NCI-H1092 treated with DMSO at 0.1 percent for 48 hours (cell line): Measurements from ENCODE around the gene RNF213.
"Not testable (repeated sequence)": the region's sequence is repeated elsewhere in the genome, so short reads cannot be mapped to it uniquely, and the experiment has no call there.

Source experiments
- DNase-seq: peaks from one replicate; lab custom pipeline; 2025; lab: John Stamatoyannopoulos, UW

Gene RNF213

GRCh38 chr17:80319999-80320344, 59.3 kb downstream of the RNF213 start:
- no peak for DNase-seq

DNA sequence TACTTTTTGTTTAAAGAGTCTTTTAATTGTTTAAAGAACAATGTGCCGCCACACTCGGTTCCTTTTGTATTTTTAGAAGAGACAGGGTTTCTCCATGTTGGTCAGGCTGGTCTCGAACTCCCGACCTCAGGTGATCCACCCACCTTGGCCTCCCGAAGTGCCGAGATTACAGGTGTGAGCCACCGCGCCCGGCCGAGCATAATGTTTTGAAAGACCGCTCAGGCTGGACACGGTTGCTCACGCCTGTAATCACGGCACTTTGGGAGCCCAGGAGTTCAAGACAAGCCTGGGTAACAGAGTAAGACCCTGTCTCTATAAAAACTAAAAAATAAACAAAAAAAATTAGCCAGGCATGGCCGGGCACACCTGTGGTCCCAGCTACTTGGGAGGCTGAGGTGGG, 59.8 kb downstream of the RNF213 start:
- no peak for DNase-seq

DNA sequence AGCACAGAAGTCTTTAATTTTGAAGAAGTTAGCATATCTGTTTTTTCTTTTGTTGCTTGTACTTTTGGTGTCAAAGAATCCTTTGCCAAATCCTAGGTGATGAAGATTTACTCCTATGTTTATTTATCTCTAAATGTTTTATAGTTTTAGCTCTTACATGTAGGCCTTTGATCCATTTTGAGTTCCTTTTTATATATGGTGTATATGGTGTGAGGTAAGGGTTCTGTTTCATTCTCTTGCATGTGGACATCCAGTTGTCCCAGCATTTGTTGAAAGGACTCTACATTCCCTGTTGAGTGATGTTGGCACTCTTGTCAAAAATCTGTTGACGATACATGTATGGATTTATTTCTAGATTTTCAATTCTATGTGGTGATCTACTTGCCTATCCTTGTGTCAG, 62.2 kb downstream of the RNF213 start:
- DNase-seq = no peak

GRCh38 chr17:80323982-80324381, 63.3 kb downstream of the RNF213 start:
- no peak for DNase-seq

DNA sequence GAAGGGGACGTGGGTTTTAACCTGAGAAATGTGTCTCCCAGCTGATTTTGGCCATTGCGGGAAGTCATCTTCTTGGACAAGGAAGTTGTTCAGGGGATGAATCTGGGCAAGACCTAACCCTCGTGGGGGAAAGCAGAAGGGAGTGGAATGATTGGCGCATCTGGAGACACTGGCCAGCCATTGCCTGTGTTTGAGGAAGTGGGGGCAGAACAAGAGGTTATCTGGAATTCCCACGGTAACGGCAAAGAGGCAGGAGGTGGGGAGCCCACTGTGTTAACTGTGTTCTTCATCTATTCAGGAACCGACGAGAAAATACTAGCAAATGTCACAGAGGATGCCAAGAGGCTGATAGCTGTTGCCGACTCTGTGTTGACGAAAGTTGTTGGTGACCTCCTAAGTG, 66.9 kb downstream of the RNF213 start:
- DNase-seq = no peak

GRCh38 chr17:80328634-80329380, 68.2 kb downstream of the RNF213 start:
- no peak for DNase-seq

DNA sequence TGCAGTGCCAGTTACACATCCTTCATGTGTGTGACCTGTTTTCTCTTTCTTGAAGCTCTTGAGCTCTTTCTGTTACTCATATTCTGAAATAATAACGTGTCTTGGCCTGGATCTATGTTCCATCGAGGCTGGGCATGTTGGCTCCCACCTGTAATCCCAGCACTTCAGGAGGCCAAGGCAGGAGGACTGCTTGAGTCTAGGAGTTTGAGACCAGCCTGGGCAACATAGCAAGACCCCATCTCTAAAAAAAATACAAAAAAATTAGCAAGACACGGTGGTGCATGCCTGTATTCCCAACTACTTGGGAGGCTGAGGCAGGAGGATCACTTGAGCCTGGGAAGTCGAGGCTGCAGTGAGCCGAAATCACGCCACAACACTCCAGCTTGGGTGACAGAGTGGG, 68.8 kb downstream of the RNF213 start:
- DNase-seq = not testable (repeated sequence)

GRCh38 chr17:80330276-80330675, 69.6 kb downstream of the RNF213 start:
- DNase-seq = no peak

DNA sequence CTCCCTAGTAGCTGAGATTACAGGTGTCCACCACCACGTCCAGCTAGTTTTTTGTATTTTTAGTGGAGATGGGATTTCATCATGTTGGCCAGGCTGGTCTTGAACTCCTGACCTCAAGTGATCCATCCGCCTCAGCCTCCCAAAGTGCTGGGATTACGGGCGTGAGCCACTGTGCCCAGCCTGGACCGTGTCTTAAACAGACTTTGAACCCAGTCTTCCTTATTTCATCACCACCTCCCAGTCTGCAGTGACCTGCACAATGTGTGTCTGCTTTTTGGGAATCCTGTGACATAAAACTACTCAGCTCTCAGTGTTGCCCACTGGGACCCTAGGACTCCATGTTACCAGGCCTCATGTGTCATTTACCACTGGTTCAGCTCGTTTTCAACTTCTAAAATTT, 70.3 kb downstream of the RNF213 start:
- not testable (repeated sequence) for DNase-seq

- DNase-seq = no peak
Observed at GRCh38 chr17:80331820-80332219, 71.2 kb downstream of the RNF213 start.

- DNase-seq = no peak
Observed at GRCh38 chr17:80337195-80337895, 76.7 kb downstream of the RNF213 start.

DNA sequence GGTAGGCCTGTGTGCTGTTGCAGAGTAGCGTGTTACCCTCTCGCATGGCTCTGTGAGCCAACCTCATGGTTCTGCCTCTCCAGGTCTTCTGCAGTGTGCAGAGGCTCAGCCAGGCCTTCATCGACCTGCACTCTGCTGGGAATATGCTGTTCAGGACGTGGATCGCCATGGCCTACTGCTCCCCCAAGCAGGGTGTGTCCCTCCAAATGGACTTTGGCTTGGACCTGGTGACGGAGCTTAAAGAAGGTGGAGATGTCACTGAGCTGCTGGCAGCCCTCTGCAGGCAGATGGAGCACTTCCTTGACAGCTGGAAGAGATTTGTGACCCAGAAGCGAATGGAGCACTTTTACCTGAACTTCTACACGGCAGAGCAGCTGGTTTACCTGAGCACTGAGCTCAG, 78.5 kb downstream of the RNF213 start:
- DNase-seq = no peak

- DNase-seq = no peak
Observed at GRCh38 chr17:80339731-80340456, 79.2 kb downstream of the RNF213 start.

DNA sequence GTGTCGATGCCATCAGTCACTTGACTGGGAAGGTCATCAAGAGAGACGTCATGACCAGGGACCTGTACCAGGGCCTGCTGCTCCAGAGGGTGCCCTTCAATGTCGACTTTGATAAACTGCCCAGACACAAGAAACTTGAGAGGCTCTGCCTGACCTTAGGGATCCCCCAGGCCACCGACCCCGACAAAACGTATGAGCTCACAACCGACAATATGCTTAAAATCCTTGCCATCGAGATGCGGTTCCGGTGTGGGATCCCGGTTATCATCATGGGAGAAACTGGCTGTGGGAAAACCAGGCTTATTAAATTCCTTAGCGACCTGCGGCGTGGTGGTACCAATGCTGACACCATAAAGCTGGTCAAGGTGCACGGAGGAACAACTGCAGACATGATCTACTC, 84.7 kb downstream of the RNF213 start:
- DNase-seq = no peak

- no peak for DNase-seq
Observed at GRCh38 chr17:80345841-80346497, 85.3 kb downstream of the RNF213 start.

- DNase-seq = no peak
Observed at GRCh38 chr17:80346498-80347275, 86.0 kb downstream of the RNF213 start.

DNA sequence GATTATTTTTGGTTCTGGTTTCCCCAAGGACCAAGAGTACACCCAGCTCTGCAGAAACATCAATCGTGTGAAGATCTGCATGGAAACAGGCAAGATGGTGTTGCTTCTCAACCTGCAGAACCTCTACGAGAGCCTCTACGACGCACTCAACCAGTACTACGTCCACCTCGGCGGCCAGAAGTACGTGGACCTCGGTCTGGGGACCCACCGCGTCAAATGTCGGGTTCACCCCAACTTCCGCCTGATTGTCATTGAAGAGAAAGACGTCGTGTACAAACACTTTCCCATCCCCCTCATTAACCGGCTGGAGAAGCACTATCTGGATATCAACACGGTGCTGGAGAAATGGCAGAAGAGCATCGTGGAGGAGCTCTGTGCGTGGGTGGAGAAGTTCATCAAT, 86.9 kb downstream of the RNF213 start:
- DNase-seq = no peak

DNA sequence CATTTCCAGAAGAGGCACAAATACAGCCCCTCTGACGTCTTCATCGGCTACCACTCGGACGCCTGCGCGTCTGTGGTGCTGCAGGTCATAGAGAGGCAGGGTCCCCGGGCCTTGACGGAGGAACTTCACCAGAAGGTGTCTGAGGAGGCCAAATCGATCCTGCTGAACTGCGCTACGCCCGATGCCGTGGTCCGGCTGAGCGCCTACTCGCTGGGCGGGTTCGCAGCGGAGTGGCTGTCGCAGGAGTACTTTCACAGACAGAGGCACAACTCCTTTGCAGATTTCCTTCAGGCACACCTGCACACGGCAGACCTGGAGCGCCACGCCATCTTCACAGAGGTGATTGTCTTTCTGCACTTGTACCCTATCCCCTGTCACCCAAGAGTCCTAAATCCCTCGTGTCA, 87.3 kb downstream of the RNF213 start:
- DNase-seq = no peak

DNA sequence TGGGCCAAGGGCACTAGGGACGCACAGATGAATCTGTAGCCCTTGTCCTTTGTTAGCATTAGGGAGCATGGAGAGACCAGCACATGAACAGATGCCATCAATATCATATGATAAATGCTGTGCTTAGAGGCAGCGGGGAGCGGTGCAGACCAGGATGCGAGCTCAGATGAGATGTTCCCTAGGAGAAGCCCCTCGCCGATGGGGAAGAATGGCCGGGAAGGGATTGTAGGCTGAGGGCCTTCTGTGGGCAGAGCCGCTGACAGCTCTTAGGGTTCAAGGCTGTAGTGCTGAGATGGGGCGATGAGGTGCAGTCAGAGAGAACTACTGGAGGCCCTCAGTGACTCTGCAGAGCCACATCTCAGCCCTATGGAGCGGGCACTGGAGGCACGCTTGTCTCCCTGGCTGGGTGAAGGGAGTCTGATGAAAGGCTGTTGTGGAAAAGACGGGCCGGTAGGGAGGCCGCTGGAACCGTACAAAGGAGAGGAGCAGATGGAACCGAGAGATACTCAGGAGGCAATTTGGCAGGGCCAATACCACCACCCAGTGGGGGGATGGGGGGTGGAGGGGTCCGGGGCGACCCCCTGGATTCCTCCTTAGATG, 88.0 kb downstream of the RNF213 start:
- no peak for DNase-seq

- no peak for DNase-seq
Observed at GRCh38 chr17:80349151-80349651, 88.5 kb downstream of the RNF213 start.

GRCh38 chr17:80349751-80350150, 89.1 kb downstream of the RNF213 start:
- no peak for DNase-seq
